CD4-positive, alpha-beta T cell (primary cell): ENCODE data around the gene PRKCH. TPM values are rescaled to one million over a fixed set of nuclear protein-coding genes. Genes with fewer than 3 reads are reported as not detected.

ENCODE experiments used
- ATAC-seq: fragments of 200-7000 bp; cut with Tn5 transposase; one replicate; pipeline ENCODE4 v1.10.0; 2022; ENCODE audit warnings: mild to moderate bottlenecking; ENCODE audit not compliant: poor library complexity
- CTCF ChIA-PET: fragments of 350-600 bp; sonication (Branson Sonifier 250); formaldehyde crosslinking; loops from one replicate; lab custom pipeline; 2021; ENCODE audit warnings: antibody characterized with exemption, inconsistent platforms; lab: Charles Lee
- POLR2A ChIA-PET: fragments of 350-600 bp; sonication (Branson Sonifier 250); formaldehyde crosslinking; loops from one replicate; lab custom pipeline; 2021; ENCODE audit warnings: antibody characterized with exemption, inconsistent platforms; lab: Charles Lee
- DNase-seq, 14 experiments: peaks; one replicate each; pipeline ENCODE4 v3.0.0-alpha.2; 2013 to 2020; ENCODE audit warnings: mixed read lengths in 2 of 14
- H3K27ac ChIP-seq, 2 donors: one replicate each; pipeline versions ENCODE4 v1.5.1 to v1.7.0; 2013; ENCODE audit warnings: low read length in 2 of 2, low read depth in 1 of 2, mild to moderate bottlenecking in 1 of 2
- H3K27me3 ChIP-seq, 2 experiments: 1 replicate in 1 of 2; 2 replicates in 1 of 2; pipeline versions ENCODE4 v1.6.1 to v1.7.0; 2013; ENCODE audit warnings: low read length in 2 of 2, control low read depth in 1 of 2, mild to moderate bottlenecking in 1 of 2, moderate library complexity in 1 of 2; ENCODE audit not compliant: insufficient read depth in 2 of 2, control insufficient read depth in 1 of 2
- H3K36me3 ChIP-seq: one replicate; pipeline ENCODE4 v1.6.1; 2013; ENCODE audit warnings: low read length, control low read depth; ENCODE audit not compliant: insufficient read depth
- H3K4me1 ChIP-seq: one replicate; pipeline ENCODE4 v1.6.1; 2013; ENCODE audit warnings: low read length, control low read depth; ENCODE audit not compliant: insufficient read depth
- H3K4me3 ChIP-seq: one replicate; pipeline ENCODE4 v1.5.1; 2013; ENCODE audit warnings: mild to moderate bottlenecking, low read length, moderate library complexity
- H3K9me3 ChIP-seq, 2 experiments: 1 replicate in 1 of 2; 2 replicates in 1 of 2; pipeline versions ENCODE4 v1.6.1 to v1.7.0; 2013; ENCODE audit warnings: low read length in 2 of 2, mild to moderate bottlenecking in 2 of 2, control low read depth in 1 of 2, moderate library complexity in 1 of 2; ENCODE audit not compliant: control insufficient read depth in 1 of 2, insufficient read depth in 1 of 2
- H3K27ac Mint-ChIP-seq: one replicate; pipeline ENCODE4 v1.8.0; 2020; ENCODE audit warnings: mixed read lengths
- H3K27me3 Mint-ChIP-seq: one replicate; pipeline ENCODE4 v1.8.0; 2021; ENCODE audit warnings: mixed read lengths
- H3K36me3 Mint-ChIP-seq: one replicate; pipeline ENCODE4 v1.8.0; 2021; ENCODE audit warnings: low read depth, mixed read lengths
- H3K4me1 Mint-ChIP-seq: one replicate; pipeline ENCODE4 v1.8.0; 2021; ENCODE audit warnings: low read depth, mixed read lengths
- H3K4me3 Mint-ChIP-seq: one replicate; pipeline ENCODE4 v1.8.0; 2020; ENCODE audit warnings: mild to moderate bottlenecking, mixed read lengths
- H3K9me3 Mint-ChIP-seq: one replicate; pipeline ENCODE4 v1.8.0; 2020; ENCODE audit warnings: mixed read lengths
- intact Hi-C, 2 experiments: fragments of 100-400 bp; cut with DNase I in 1 of 2; cut with micrococcal nuclease in 1 of 2; formaldehyde crosslinking; loops; one replicate each; pipeline versions ENCODE4 v1.15.1 to v1.9.0; 2023 to 2025; cut with DNase I, micrococcal nuclease
- total RNA-seq, 174 experiments: library from RNA in 2 of 174; stranded (reverse) in 2 of 174; gene quantifications; one replicate each; pipeline ENCODE4 v1.2.3 and lab custom pipeline; 2021 to 2026
- TF ChIP-seq, protein P1 (sequence below): fragments of 200-600 bp; IDR thresholded peaks from one replicate; pipeline ENCODE4 v1.8.0; 2022; ENCODE audit warnings: antibody characterized with exemption, mild to moderate bottlenecking

PRKCH gene
- total RNA-seq, 2 experiments from 2014 or later = 378 to 385 TPM

DNA sequence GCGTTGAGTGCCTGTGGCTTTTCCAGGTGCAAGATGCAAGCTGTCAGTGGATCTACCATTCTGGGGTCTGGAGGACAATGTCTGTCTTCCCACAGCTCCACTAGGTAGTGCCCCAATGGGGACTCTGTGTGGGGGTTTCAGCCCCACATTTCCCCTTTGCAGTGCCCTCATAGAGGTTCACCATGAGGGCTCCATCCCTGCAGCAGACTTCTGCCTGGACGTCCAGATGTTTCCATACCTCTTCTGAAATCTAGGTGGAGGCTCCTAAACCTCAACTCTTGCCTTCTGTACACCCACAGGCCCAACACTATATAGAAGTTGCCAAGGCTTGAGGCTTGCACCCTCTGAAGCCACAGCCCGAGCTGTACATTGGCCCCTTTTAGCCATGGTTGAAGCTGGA, 52.9 kb downstream of the PRKCH start:
- peaks cover 93% of the 10 kb centered on the region for H3K36me3 Mint-ChIP-seq
- Histone ChIP-seq H3K4me1 (peaks cover 54% of the 10 kb centered on the region), H3K4me3 (no peak overlapping the region), H3K27ac (no peak overlapping the region), H3K9me3 (peaks cover 14 to 32% of the 10 kb centered on the region in 2 experiments), H3K27me3 (no peaks in the 10 kb centered on the region), H3K36me3 (peaks cover 31% of the 10 kb centered on the region)
- intact Hi-C loops = no loop called here
- ATAC-seq (no peak), DNase-seq (no peak)
- POLR2A ChIA-PET = no interaction called here
- peaks cover 34% of the 10 kb centered on the region for H3K4me1 Mint-ChIP-seq
- peak overlapping the region; percentile 25 for H3K27ac Mint-ChIP-seq
- TF ChIP-seq, protein P1, sequence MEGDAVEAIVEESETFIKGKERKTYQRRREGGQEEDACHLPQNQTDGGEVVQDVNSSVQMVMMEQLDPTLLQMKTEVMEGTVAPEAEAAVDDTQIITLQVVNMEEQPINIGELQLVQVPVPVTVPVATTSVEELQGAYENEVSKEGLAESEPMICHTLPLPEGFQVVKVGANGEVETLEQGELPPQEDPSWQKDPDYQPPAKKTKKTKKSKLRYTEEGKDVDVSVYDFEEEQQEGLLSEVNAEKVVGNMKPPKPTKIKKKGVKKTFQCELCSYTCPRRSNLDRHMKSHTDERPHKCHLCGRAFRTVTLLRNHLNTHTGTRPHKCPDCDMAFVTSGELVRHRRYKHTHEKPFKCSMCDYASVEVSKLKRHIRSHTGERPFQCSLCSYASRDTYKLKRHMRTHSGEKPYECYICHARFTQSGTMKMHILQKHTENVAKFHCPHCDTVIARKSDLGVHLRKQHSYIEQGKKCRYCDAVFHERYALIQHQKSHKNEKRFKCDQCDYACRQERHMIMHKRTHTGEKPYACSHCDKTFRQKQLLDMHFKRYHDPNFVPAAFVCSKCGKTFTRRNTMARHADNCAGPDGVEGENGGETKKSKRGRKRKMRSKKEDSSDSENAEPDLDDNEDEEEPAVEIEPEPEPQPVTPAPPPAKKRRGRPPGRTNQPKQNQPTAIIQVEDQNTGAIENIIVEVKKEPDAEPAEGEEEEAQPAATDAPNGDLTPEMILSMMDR = no peak
- H3K4me3 Mint-ChIP-seq = no peak overlapping the region
- H3K9me3 Mint-ChIP-seq = peaks cover 11% of the 10 kb centered on the region
- no peaks in the 10 kb centered on the region for H3K27me3 Mint-ChIP-seq
- CTCF ChIA-PET = no interaction called here

DNA sequence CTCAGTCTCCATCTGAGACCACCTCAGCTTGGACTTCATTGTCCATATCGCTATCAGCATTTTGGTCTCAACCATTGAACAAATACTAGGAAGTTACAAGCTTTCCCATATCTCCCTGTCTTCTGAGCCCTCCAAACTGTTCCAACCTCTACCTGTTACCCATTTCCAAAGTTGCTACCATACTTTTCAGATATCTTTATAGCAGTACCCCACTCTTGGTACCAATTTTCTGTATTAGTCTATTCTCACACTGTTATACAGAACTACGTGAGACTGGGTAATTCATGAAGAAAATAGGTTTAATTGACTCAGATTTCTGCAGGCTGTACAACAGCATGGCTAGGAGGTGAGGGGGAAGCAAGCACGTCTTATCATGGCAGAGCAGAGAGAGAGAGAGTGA, 53.8 kb downstream of the PRKCH start:
- POLR2A ChIA-PET = interaction anchor here (1.5 to 3.4 kb wide), 3 partner anchors 10 to 52 kb away, joined by 3 to 10 read pairs (median 8); no protein-coding TSS in a partner anchor
- no peak overlapping the region for H3K27ac Mint-ChIP-seq
- Histone ChIP-seq H3K4me3 (no peak overlapping the region), H3K9me3 (peaks cover 14 to 32% of the 10 kb centered on the region in 2 experiments), H3K4me1 (peaks cover 57% of the 10 kb centered on the region), H3K27me3 (no peaks in the 10 kb centered on the region), H3K27ac (no peak overlapping the region), H3K36me3 (peaks cover 31% of the 10 kb centered on the region)
- peaks cover 32% of the 10 kb centered on the region for H3K4me1 Mint-ChIP-seq
- CTCF ChIA-PET = no interaction called here
- DNase-seq = no peak
- no peaks in the 10 kb centered on the region for H3K27me3 Mint-ChIP-seq
- peaks cover 11% of the 10 kb centered on the region for H3K9me3 Mint-ChIP-seq
- TF ChIP-seq, protein P1 = no peak
- H3K36me3 Mint-ChIP-seq = peaks cover 96% of the 10 kb centered on the region
- ATAC-seq = no peak
- intact Hi-C loops = no loop called here
- H3K4me3 Mint-ChIP-seq = no peak overlapping the region

DNA sequence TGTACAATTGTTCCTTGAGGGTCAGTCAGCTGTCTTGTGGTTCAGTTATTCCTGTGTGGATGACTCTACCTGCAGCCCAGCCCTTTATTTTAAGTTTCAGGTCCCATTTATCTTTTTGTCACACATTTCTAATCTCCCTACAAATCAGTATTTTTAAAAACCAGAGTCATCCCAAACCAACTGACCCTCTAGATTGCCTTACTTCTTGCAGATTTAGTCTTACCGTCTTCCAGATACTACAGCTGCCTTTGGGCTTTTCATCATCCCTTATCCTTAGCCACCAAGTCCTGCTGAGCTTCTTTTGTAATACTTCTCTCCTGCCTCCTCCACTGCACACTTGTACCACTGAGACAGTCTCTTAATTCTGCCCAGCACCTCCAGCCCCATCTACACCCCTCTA, 54.9 kb downstream of the PRKCH start:
- no peaks in the 10 kb centered on the region for H3K27me3 Mint-ChIP-seq
- H3K36me3 Mint-ChIP-seq = peaks cover 93% of the 10 kb centered on the region
- peaks cover 21% of the 10 kb centered on the region for H3K4me1 Mint-ChIP-seq
- intact Hi-C loops = no loop called here
- peak overlapping the region; percentile 21 for H3K4me3 Mint-ChIP-seq
- H3K9me3 ChIP-seq = peaks cover 14 to 32% of the 10 kb centered on the region in 2 experiments
- TF ChIP-seq, protein P1 = no peak
- H3K27me3 ChIP-seq = no peaks in the 10 kb centered on the region
- no peak overlapping the region for H3K27ac Mint-ChIP-seq
- DNase-seq = no peak
- no peak overlapping the region for H3K27ac ChIP-seq
- peaks cover 31% of the 10 kb centered on the region for H3K36me3 ChIP-seq
- H3K9me3 Mint-ChIP-seq = peaks cover 11% of the 10 kb centered on the region
- H3K4me1 ChIP-seq = peaks cover 61% of the 10 kb centered on the region
- ChIA-PET CTCF (interaction anchor here (2.1 kb wide), 1 partner anchor 55 kb away, joined by 9 read pairs; the partner anchor contains the start of gene PRKCH), POLR2A (interaction anchor here (1.0 to 3.4 kb wide), 7 partner anchors 9 to 53 kb away, joined by 3 to 11 read pairs (median 6); no protein-coding TSS in a partner anchor)
- no peak for ATAC-seq
- H3K4me3 ChIP-seq = no peak overlapping the region
